Tibial artery (tissue), 4 donors: ENCODE data around the gene RARS1.

Experiments used
- DNase-seq, 2 donors: peaks; one replicate each; pipeline ENCODE4 v3.0.0-alpha.2; 2019
- H3K27ac ChIP-seq, 2 donors: fragments of 200-600 bp; sonication (generic) in 1 of 2; 1 replicate in 1 of 2; 2 replicates in 1 of 2; pipeline ENCODE4 v1.5.1; 2018 to 2019; ENCODE audit warnings: mild to moderate bottlenecking in 1 of 2
- H3K27me3 ChIP-seq, 2 donors: fragments of 200-600 bp; sonication (generic) in 1 of 2; one replicate each; pipeline versions ENCODE4 v1.5.1 to v1.6.0; 2016 to 2019
- H3K36me3 ChIP-seq, 3 donors: fragments of 200-600 bp; sonication (generic) in 2 of 3; one replicate each; pipeline ENCODE4 v1.5.1; 2016 to 2019; ENCODE audit warnings: mild to moderate bottlenecking in 2 of 3
- H3K4me1 ChIP-seq, 4 donors: fragments of 200-600 bp; sonication (generic) in 2 of 4; 1 replicate in 3 of 4; 2 replicates in 1 of 4; pipeline ENCODE4 v1.5.1; 2016 to 2019
- H3K4me3 ChIP-seq, 2 donors: fragments of 200-600 bp; sonication (generic) in 1 of 2; 1 replicate in 1 of 2; 2 replicates in 1 of 2; pipeline ENCODE4 v1.5.1; 2018 to 2019; ENCODE audit warnings: mild to moderate bottlenecking in 2 of 2
- H3K9me3 ChIP-seq, 3 donors: fragments of 200-600 bp; sonication (generic) in 1 of 3; one replicate each; pipeline ENCODE4 v1.5.1; 2016 to 2019
- CTCF ChIP-seq, 2 experiments: fragments of 200-600 bp in 1 of 2; fragments of 450-650 bp in 1 of 2; IDR thresholded peaks; one replicate each; pipeline ENCODE4 v1.5.1; 2017 to 2019; ENCODE audit warnings: antibody characterized with exemption in 2 of 2, mild to moderate bottlenecking in 1 of 2, moderate library complexity in 1 of 2
- intact Hi-C: fragments of 100-400 bp; cut with DNase I; formaldehyde crosslinking; loops from one replicate; pipeline ENCODE4 v1.15.0; 2023; ENCODE audit warnings: low total_unique reads

Gene RARS1

GRCh38 chr5:168502563-168503237 lies 16.4 kb downstream of the RARS1 start:
- no peak for DNase-seq

DNA sequence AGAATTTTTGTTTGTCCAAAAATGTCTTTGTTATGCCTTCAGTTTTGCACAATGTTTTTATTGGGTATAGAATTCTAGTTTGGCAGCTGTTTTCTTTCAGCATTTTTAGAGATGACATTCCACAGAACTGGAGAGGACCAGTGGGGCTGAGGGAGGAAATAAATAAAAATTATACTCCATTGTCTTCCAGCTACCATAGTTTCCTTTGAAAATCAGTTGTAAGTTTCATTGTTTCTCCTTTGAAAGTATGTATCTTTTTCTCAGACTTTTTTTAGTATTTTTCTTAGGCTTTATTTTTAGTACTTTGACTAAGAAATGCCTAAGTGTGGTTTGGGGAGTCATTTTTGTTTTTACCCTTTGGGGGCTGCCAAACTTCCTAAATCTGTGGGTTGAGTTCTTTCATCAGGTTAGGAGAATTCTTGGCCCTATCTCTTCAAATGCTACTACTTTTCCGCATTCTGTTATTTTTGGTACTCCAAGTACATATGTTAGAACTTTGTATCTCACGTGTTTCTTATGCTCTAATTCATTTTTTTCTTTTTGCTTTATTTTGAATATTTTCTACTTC lies 27.7 kb downstream of the RARS1 start:
- Histone ChIP-seq H3K27me3 (no peaks in the 10 kb centered on the region), H3K9me3 (peaks cover 0 to 10% (median 3%) of the 10 kb centered on the region in 3 donors), H3K36me3 (peaks cover 97 to 99% (median 98%) of the 10 kb centered on the region in 3 donors), H3K4me3 (no peak overlapping the region), H3K4me1 (no peaks in the 10 kb centered on the region), H3K27ac (no peak overlapping the region)
- no peak for TF ChIP-seq CTCF (IDR thresholded peaks at IDR 0.05)
- intact Hi-C loops = no loop called here
- no peak for DNase-seq

More at GRCh38 chr5:168502563-168503237, 16.4 kb downstream of the RARS1 start:
- Histone ChIP-seq H3K4me3 (no peak overlapping the region), H3K36me3 (peaks cover 57 to 91% (median 75%) of the 10 kb centered on the region in 3 donors), H3K27me3 (no peaks in the 10 kb centered on the region), H3K9me3 (no peaks in the 10 kb centered on the region), H3K4me1 (no peaks in the 10 kb centered on the region), H3K27ac (no peak overlapping the region)
- intact Hi-C loops = no loop called here
- TF ChIP-seq CTCF (IDR thresholded peaks at IDR 0.05) = no peak

DNA sequence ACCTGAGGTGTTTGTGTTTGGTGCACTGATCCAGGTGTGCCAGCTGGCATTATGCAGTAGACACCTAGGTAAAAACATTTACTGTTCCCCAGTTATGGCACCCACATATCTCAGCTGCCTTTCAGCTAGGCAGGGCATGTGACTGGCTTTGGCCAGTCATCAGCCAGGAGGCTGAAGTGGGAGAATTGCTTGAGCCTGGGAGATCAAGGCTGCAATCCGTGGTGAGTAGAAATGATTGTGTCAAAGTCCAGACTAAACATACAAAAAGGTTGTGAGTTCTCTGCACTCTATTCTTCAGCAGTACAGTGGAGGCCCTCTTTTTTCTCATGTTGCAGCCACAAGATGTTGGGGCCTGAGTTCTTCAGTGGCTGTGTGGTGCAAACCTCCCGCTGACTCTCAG lies 39.6 kb downstream of the RARS1 start:
- no peak for DNase-seq
- peaks cover 0 to 16% (median 6%) of the 10 kb centered on the region in 3 donors for H3K36me3 ChIP-seq
- H3K27me3 ChIP-seq = peaks cover 0 to 19% of the 10 kb centered on the region in 2 donors
- no peak overlapping the region for H3K27ac ChIP-seq
- TF ChIP-seq CTCF (IDR thresholded peaks at IDR 0.05) = no peak
- peaks cover 0 to 12% (median 6%) of the 10 kb centered on the region in 4 donors for H3K4me1 ChIP-seq
- no peak overlapping the region for H3K4me3 ChIP-seq
- intact Hi-C loops = no loop called here
- H3K9me3 ChIP-seq = peaks cover 0 to 6% (median 0%) of the 10 kb centered on the region in 3 donors

DNA sequence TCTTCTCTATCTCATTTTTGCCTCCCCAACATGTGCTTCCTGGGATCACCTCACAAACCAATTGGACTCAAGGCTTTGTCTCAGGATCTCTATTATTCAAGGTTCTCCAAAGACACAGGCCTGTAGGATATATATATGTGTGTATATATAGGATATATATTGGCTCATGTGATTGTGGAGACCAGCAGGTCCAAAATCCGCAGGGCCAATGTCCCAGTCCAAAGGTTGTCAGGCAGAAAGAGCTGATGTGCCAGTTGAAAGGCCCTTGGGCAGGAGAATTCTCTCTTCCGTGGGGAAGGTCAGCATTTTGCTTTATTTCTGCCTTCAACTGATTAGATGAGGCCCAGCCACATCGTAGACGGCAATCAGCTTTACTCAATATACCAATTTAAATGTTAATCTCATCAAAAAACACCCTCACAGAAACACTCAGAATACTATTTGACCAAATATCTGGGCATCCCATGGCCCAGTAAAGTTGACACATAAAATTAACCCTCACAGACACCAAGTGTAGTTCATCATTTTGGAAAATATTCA lies 41.6 kb downstream of the RARS1 start:
- Histone ChIP-seq H3K27me3 (peaks cover 0 to 39% of the 10 kb centered on the region in 2 donors), H3K9me3 (peaks cover 0 to 6% (median 0%) of the 10 kb centered on the region in 3 donors), H3K27ac (no peak overlapping the region), H3K4me3 (no peak overlapping the region), H3K4me1 (peaks cover 0 to 12% (median 6%) of the 10 kb centered on the region in 4 donors), H3K36me3 (peaks cover 0 to 9% (median 0%) of the 10 kb centered on the region in 3 donors)
- DNase-seq = no peak
- intact Hi-C loops = no loop called here
- no peak for TF ChIP-seq CTCF (IDR thresholded peaks at IDR 0.05)

DNA sequence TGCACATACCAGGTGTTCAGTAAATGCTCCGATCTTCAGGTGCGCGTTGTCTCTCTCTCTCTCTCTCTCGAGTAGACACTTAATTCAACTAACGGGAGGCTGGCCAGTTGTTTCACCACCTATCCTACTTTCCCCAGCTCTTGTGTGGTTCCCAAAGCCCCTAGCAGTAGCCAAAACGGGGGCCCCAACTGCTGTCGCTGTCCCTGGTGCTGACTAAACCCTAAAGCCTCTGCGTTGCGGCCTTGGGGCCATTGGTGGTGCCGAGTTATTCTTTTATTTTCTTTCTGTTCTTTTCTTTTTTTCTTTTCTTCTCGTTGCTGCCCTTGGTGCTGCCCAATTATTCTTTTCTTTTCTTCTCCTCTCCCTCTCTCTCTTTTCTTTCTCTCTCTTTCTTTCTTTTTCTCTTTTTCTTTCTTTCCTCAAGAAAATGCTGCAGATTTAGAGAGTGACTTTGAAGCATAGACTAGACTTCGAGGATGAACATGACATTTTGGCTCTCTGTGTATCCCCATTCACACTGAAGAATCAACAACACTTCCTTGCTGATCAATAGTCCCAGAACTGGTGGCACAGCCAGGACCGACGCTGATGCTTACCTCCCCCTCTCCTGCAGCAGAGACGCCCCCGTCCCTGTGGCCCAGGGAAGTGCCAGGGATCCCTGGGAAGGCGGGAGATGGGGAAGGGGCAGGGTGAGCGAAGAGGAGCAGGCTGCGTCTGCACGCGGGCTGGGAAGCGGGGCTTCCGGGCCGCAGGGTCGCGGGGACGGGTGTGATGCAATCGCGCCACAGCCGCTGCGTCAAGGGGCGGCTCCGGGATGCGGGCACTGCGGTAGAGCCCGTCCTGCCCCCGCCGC lies 42.5 kb downstream of the RARS1 start, which contains the start of gene FBLL1:
TSS of gene FBLL1 (plus strand) at position 785 of the 853 bp plus-strand sequence. CDS start 200 bp downstream, outside the sequence.
- no peak for TF ChIP-seq CTCF (IDR thresholded peaks at IDR 0.05)
- peaks cover 0 to under 1% (median 0%) of the 10 kb centered on the region in 3 donors for H3K36me3 ChIP-seq
- intact Hi-C loops = no loop called here
- no peak within 1 kb of the TSS for H3K27ac ChIP-seq
- H3K4me1 ChIP-seq = peaks cover 0 to 12% (median 6%) of the 10 kb centered on the region in 4 donors
- peaks cover 0 to 47% of the 10 kb centered on the region in 2 donors for H3K27me3 ChIP-seq
- H3K4me3 ChIP-seq = peak within 1 kb of the TSS; percentile 35 to 52
- DNase-seq = no peak
- peaks cover 0 to 6% (median 0%) of the 10 kb centered on the region in 3 donors for H3K9me3 ChIP-seq
